SK-N-SH (cell line): Measurements from ENCODE around the gene EHD3. TPM values are rescaled to one million over a fixed set of nuclear protein-coding genes. Genes with fewer than 3 reads are reported as not detected.

ENCODE experiments used
- CTCF ChIA-PET: fragments of 300-600, 350-600 bp; formaldehyde crosslinking; extraction: SDS; loops from one replicate; lab custom pipeline; 2021; lab: Yijun Ruan, JAX
- POLR2A ChIA-PET: fragments of 350-600 bp; sonication (Branson Sonifier 250); formaldehyde crosslinking; extraction: SDS; loops from one replicate; lab custom pipeline; 2020; ENCODE audit warnings: antibody characterized with exemption, inconsistent platforms; lab: Yijun Ruan, JAX
- DNase-seq: peaks from one replicate; pipeline ENCODE4 v3.0.0; 2012
- H2AFZ ChIP-seq: fragments of 200-600 bp; sonication (generic); 2 replicates; pipeline ENCODE4 v1.8.1; 2016; ENCODE audit warnings: antibody characterized with exemption, mild to moderate bottlenecking, low read depth
- H3F3A ChIP-seq: fragments of 200-600 bp; sonication (generic); replicated peaks from 2 replicates; pipeline ENCODE3; 2016; ENCODE audit warnings: antibody characterized with exemption, mild to moderate bottlenecking; ENCODE audit not compliant: insufficient read depth
- H3K27ac ChIP-seq, 2 experiments: fragments of 200-500 bp in 1 of 2; fragments of 200-600 bp in 1 of 2; sonication (Bioruptor generic) in 1 of 2; sonication (generic), shearing (Covaris generic) in 1 of 2; 2 replicates each; pipeline versions ENCODE4 v1.5.1 to v1.6.1; 2014 to 2016; ENCODE audit warnings: low read depth in 2 of 2, inconsistent platforms in 1 of 2, low read length in 1 of 2, mild to moderate bottlenecking in 1 of 2, mixed read lengths in 1 of 2
- H3K27me3 ChIP-seq: fragments of 200-600 bp; sonication (generic), shearing (Covaris generic); 2 replicates; pipeline ENCODE4 v1.6.1; 2016; ENCODE audit warnings: mixed run types; ENCODE audit not compliant: insufficient read depth
- H3K36me3 ChIP-seq, 2 experiments: fragments of 200-500 bp in 1 of 2; fragments of 200-600 bp in 1 of 2; sonication (Bioruptor generic) in 1 of 2; sonication (generic) in 1 of 2; replicated peaks in 1 of 2; 2 replicates each; pipeline versions ENCODE3 to v1.5.1; 2014 to 2016; ENCODE audit warnings: low read length in 1 of 2, mild to moderate bottlenecking in 1 of 2; ENCODE audit not compliant: insufficient read depth in 2 of 2, control insufficient read depth in 1 of 2
- H3K4me1 ChIP-seq, 2 experiments: fragments of 200-500 bp in 1 of 2; fragments of 200-600 bp in 1 of 2; sonication (Bioruptor generic) in 1 of 2; sonication (generic), shearing (Covaris generic) in 1 of 2; 2 replicates each; pipeline versions ENCODE4 v1.5.1 to v1.6.1; 2014 to 2016; ENCODE audit warnings: low read depth in 1 of 2, low read length in 1 of 2, mixed run types in 1 of 2; ENCODE audit not compliant: insufficient read depth in 2 of 2, control insufficient read depth in 1 of 2
- H3K4me2 ChIP-seq: fragments of 200-600 bp; sonication (generic), shearing (Covaris generic); 2 replicates; pipeline ENCODE4 v1.6.1; 2017; ENCODE audit warnings: mixed run types
- H3K4me3 ChIP-seq, 2 experiments: fragments of 200-500 bp in 1 of 2; fragments of 200-600 bp in 1 of 2; sonication (Bioruptor generic) in 1 of 2; sonication (generic), shearing (Covaris generic) in 1 of 2; 2 replicates each; pipeline versions ENCODE4 v1.5.1 to v1.8.1; 2014 to 2016; ENCODE audit warnings: low read depth in 2 of 2, inconsistent platforms in 1 of 2, low read length in 1 of 2, mild to moderate bottlenecking in 1 of 2, mixed read lengths in 1 of 2, moderate library complexity in 1 of 2
- H3K79me2 ChIP-seq: fragments of 200-600 bp; sonication (generic); 2 replicates; pipeline ENCODE4 v1.8.1; 2017; ENCODE audit warnings: mild to moderate bottlenecking; ENCODE audit not compliant: insufficient read depth
- H3K9ac ChIP-seq: fragments of 200-600 bp; sonication (generic); 2 replicates; pipeline ENCODE4 v1.6.1; 2017; ENCODE audit warnings: mixed run types
- H3K9me2 ChIP-seq: fragments of 200-600 bp; sonication (generic); 2 replicates; pipeline ENCODE4 v1.6.1; 2017; ENCODE audit warnings: mixed run types
- H3K9me3 ChIP-seq: fragments of 200-600 bp; sonication (generic); 2 replicates; pipeline ENCODE4 v1.6.1; 2017; ENCODE audit warnings: mixed run types, mild to moderate bottlenecking, moderate library complexity
- H4K20me1 ChIP-seq: fragments of 200-600 bp; sonication (generic); 2 replicates; pipeline ENCODE4 v1.6.1; 2017; ENCODE audit warnings: mild to moderate bottlenecking, mixed run types; ENCODE audit not compliant: insufficient read depth
- EP300 ChIP-seq, 2 experiments: IDR thresholded peaks; 2 replicates each; pipeline versions ENCODE4 v1.4.0 to v1.6.1; 2012; ENCODE audit warnings: borderline replicate concordance in 1 of 2, low read depth in 1 of 2, low read length in 1 of 2
- FOXJ3 ChIP-seq: sonication (generic); formaldehyde crosslinking; IDR thresholded peaks from 2 replicates; pipeline ENCODE4 v1.5.1; 2020; ENCODE audit warnings: mild to moderate bottlenecking, missing genetic modification reagents
- JUND ChIP-seq: IDR thresholded peaks from 2 replicates; pipeline ENCODE4 v1.4.0; 2012
- RFX5 ChIP-seq: IDR thresholded peaks from 2 replicates; pipeline ENCODE4 v1.6.1; 2012; ENCODE audit warnings: mild to moderate bottlenecking, improper control_type of control experiment, low read length
- RXRA ChIP-seq: IDR thresholded peaks from 2 replicates; pipeline ENCODE4 v1.4.0; 2012; ENCODE audit warnings: low read depth, mild to moderate bottlenecking, borderline replicate concordance
- USF1 ChIP-seq: IDR thresholded peaks from 2 replicates; pipeline ENCODE4 v1.4.0; 2012; ENCODE audit warnings: low read depth, borderline replicate concordance
- ZBTB33 ChIP-seq: IDR thresholded peaks from 2 replicates; pipeline ENCODE4 v1.4.0; 2012; ENCODE audit warnings: low read depth, borderline replicate concordance
- WGBS: methylation state at CpG from one replicate; pipeline ENCODE4 v1.1.6; 2017; ENCODE audit warnings: low lambda C conversion rate; 5-methylcytosine and 5-hydroxymethylcytosine counted together
- polyA plus RNA-seq, 3 experiments: library from polyadenylated mRNA; depleted of rRNA; stranded (reverse); fragments of >200 nt; gene quantifications; 2 replicates each; pipeline ENCODE4 v1.2.3, GENCODE V29; 2012
- TF ChIP-seq, protein P1 (sequence below): fragments of 200-600 bp; sonication (generic); IDR thresholded peaks from 2 replicates; pipeline ENCODE4 v1.6.1; 2017; ENCODE audit warnings: antibody characterized with exemption, mild to moderate bottlenecking, moderate library complexity
- TF ChIP-seq, protein P2 (sequence below): IDR thresholded peaks from 2 replicates; pipeline ENCODE4 v1.6.1; 2012; ENCODE audit warnings: mild to moderate bottlenecking, low read depth, low read length, moderate library complexity

Gene EHD3
- polyA plus RNA-seq, 1 of the 3 experiments (the other 2 are of a cell fraction) = 45.4 TPM

DNA sequence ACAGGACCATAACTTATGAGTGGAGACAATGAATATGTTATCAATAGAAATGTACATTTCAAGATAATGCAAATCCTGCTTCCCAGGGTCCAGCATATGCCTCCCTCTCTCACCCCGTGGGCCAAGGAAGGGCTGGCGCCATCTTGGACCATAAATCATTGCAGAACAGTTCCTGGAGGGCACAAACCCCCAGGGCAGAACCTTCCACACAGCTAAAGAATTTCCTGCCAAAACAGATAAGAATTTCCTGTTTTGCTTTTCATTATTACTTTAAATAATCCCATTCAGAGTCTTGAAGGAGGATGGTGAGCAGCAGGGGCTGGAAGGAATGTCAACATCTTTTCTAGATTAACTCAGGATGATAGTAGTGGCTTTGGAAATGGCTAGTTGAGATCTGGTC, 53.7 kb downstream of the EHD3 start (continued):
- 0 out of 2 replicates have a peak, but pooled peaks have one; percentile 37 for TF ChIP-seq ZBTB33
- no peak for TF ChIP-seq FOXJ3 (CRISPR knock-in tag)
- TF ChIP-seq, protein P1, sequence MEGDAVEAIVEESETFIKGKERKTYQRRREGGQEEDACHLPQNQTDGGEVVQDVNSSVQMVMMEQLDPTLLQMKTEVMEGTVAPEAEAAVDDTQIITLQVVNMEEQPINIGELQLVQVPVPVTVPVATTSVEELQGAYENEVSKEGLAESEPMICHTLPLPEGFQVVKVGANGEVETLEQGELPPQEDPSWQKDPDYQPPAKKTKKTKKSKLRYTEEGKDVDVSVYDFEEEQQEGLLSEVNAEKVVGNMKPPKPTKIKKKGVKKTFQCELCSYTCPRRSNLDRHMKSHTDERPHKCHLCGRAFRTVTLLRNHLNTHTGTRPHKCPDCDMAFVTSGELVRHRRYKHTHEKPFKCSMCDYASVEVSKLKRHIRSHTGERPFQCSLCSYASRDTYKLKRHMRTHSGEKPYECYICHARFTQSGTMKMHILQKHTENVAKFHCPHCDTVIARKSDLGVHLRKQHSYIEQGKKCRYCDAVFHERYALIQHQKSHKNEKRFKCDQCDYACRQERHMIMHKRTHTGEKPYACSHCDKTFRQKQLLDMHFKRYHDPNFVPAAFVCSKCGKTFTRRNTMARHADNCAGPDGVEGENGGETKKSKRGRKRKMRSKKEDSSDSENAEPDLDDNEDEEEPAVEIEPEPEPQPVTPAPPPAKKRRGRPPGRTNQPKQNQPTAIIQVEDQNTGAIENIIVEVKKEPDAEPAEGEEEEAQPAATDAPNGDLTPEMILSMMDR = no peak
- peak in 1 of 2 experiments; percentile 79; a peak in 1 of 4 replicates for TF ChIP-seq EP300 (IDR thresholded peaks at IDR 0.05; ENCODE audit: borderline replicate concordance in 1 of 2, low read depth in 1 of 2, low read length in 1 of 2)
- no peak for TF ChIP-seq USF1
- TF ChIP-seq JUND = peak; percentile 49; the same call in 1 of the 2 replicates

GRCh38 chr2:31294196-31294595, 60.2 kb downstream of the EHD3 start:
- Histone ChIP-seq H3K4me3 (no peak overlapping the region), H3K27me3 (no peaks in the 10 kb centered on the region), H4K20me1 (no peaks in the 10 kb centered on the region), H3K4me2 (no peak overlapping the region), H3K79me2 (no peaks in the 10 kb centered on the region), H3K4me1 (peaks cover 17 to 22% of the 10 kb centered on the region in 2 experiments), H3K9me2 (no peaks in the 10 kb centered on the region), H2AFZ (no peak overlapping the region), H3K9ac (no peak overlapping the region), H3K36me3 (no peaks in the 10 kb centered on the region), H3K27ac (no peak overlapping the region), H3K9me3 (no peaks in the 10 kb centered on the region), H3F3A (peaks cover 17% of the 10 kb centered on the region)
- TF ChIP-seq, protein P2, sequence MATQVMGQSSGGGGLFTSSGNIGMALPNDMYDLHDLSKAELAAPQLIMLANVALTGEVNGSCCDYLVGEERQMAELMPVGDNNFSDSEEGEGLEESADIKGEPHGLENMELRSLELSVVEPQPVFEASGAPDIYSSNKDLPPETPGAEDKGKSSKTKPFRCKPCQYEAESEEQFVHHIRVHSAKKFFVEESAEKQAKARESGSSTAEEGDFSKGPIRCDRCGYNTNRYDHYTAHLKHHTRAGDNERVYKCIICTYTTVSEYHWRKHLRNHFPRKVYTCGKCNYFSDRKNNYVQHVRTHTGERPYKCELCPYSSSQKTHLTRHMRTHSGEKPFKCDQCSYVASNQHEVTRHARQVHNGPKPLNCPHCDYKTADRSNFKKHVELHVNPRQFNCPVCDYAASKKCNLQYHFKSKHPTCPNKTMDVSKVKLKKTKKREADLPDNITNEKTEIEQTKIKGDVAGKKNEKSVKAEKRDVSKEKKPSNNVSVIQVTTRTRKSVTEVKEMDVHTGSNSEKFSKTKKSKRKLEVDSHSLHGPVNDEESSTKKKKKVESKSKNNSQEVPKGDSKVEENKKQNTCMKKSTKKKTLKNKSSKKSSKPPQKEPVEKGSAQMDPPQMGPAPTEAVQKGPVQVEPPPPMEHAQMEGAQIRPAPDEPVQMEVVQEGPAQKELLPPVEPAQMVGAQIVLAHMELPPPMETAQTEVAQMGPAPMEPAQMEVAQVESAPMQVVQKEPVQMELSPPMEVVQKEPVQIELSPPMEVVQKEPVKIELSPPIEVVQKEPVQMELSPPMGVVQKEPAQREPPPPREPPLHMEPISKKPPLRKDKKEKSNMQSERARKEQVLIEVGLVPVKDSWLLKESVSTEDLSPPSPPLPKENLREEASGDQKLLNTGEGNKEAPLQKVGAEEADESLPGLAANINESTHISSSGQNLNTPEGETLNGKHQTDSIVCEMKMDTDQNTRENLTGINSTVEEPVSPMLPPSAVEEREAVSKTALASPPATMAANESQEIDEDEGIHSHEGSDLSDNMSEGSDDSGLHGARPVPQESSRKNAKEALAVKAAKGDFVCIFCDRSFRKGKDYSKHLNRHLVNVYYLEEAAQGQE = no peak
- TF ChIP-seq RXRA = no peak
- no peak for TF ChIP-seq RFX5
- no peak for DNase-seq
- 63% methylated on average over 1 of the region's 1 CpG for WGBS
- CTCF ChIA-PET = interaction anchor here (9.5 kb wide), 1 partner anchor 40 kb away, joined by 53 read pairs; no protein-coding TSS in a partner anchor
- POLR2A ChIA-PET = interaction anchor here (0.7 kb wide), 1 partner anchor 89 kb away, joined by 5 read pairs; no protein-coding TSS in a partner anchor
